ENCODE data around the gene NAV1. TPM values are rescaled to one million over a fixed set of nuclear protein-coding genes. Genes with fewer than 3 reads are reported as not detected.
"Not testable (repeated sequence)": the region's sequence is repeated elsewhere in the genome, so short reads cannot be mapped to it uniquely, and the experiment has no call there.

NAV1 gene
- total RNA-seq, 1 donor from 2014 or later, result 6.3 TPM

- no peak for DNase-seq (ENCODE audit: low read depth in 2 of 2)
Measured at GRCh38 chr1:201544710-201545109, 5.8 kb downstream of the NAV1 start.

GRCh38 chr1:201545851-201546492, 7.0 kb downstream of the NAV1 start:
- DNase-seq (ENCODE audit: low read depth in 2 of 2), result no peak

GRCh38 chr1:201549522-201549921, 10.6 kb downstream of the NAV1 start:
- not testable (repeated sequence) for DNase-seq (ENCODE audit: low read depth in 2 of 2)

GRCh38 chr1:201551096-201551495, 12.2 kb downstream of the NAV1 start:
- DNase-seq (ENCODE audit: low read depth in 2 of 2), result no peak

GRCh38 chr1:201551877-201552731, 13.2 kb downstream of the NAV1 start:
- DNase-seq (ENCODE audit: low read depth in 2 of 2), result peak in 1 of 2 donors; percentile 70

GRCh38 chr1:201552941-201553351, 14.0 kb downstream of the NAV1 start:
- no peak for DNase-seq (ENCODE audit: low read depth in 2 of 2)

- no peak for DNase-seq (ENCODE audit: low read depth in 2 of 2)
Measured at GRCh38 chr1:201553496-201554189, 14.7 kb downstream of the NAV1 start.

- no peak for DNase-seq (ENCODE audit: low read depth in 2 of 2)
Measured at GRCh38 chr1:201554190-201554600, 15.3 kb downstream of the NAV1 start.

- no peak for DNase-seq (ENCODE audit: low read depth in 2 of 2)
Measured at GRCh38 chr1:201554789-201555592, 16.1 kb downstream of the NAV1 start.

GRCh38 chr1:201555593-201555945, 16.6 kb downstream of the NAV1 start:
- peak; percentile 42 to 85 for DNase-seq (ENCODE audit: low read depth in 2 of 2)

- DNase-seq (ENCODE audit: low read depth in 2 of 2), result peak in 1 of 2 donors; percentile 72
Measured at GRCh38 chr1:201556841-201557571, 18.1 kb downstream of the NAV1 start.

- DNase-seq (ENCODE audit: low read depth in 2 of 2), result no peak
Measured at GRCh38 chr1:201557572-201557958, 18.6 kb downstream of the NAV1 start.

GRCh38 chr1:201559679-201560162, 20.8 kb downstream of the NAV1 start:
- DNase-seq (ENCODE audit: low read depth in 2 of 2), result peak in 1 of 2 donors; percentile 80

- no peak for DNase-seq (ENCODE audit: low read depth in 2 of 2)
Measured at GRCh38 chr1:201560328-201561194, 21.6 kb downstream of the NAV1 start.

- DNase-seq (ENCODE audit: low read depth in 2 of 2), result no peak
Measured at GRCh38 chr1:201561195-201561564, 22.3 kb downstream of the NAV1 start.

GRCh38 chr1:201561601-201562000, 22.7 kb downstream of the NAV1 start:
- DNase-seq (ENCODE audit: low read depth in 2 of 2), result no peak

GRCh38 chr1:201562257-201562656, 23.3 kb downstream of the NAV1 start:
- DNase-seq (ENCODE audit: low read depth in 2 of 2), result no peak

GRCh38 chr1:201562659-201563405, 23.9 kb downstream of the NAV1 start:
- peak; percentile 40 to 71 for DNase-seq (ENCODE audit: low read depth in 2 of 2)

- no peak for DNase-seq (ENCODE audit: low read depth in 2 of 2)
Measured at GRCh38 chr1:201563406-201563780, 24.5 kb downstream of the NAV1 start.
